Upper lobe of left lung (tissue), 4 donors: Measurements from ENCODE around the gene IL1RAPL1.

Source experiments
- CTCF ChIP-seq, 6 experiments: fragments of 450-650 bp in 4 of 6; fragments of 200-600 bp in 2 of 6; sonication (generic) in 2 of 6; IDR thresholded peaks; one replicate each; pipeline ENCODE4 v1.5.1; 2016 to 2019; ENCODE audit warnings: antibody characterized with exemption in 6 of 6
- POLR2A ChIP-seq, 4 donors: fragments of 450-650 bp; IDR thresholded peaks; one replicate each; pipeline ENCODE4 v1.5.1; 2016 to 2017; ENCODE audit warnings: antibody characterized with exemption in 4 of 4, mild to moderate bottlenecking in 2 of 4
- POLR2AphosphoS5 ChIP-seq, 2 donors: sonication (generic); formaldehyde crosslinking; IDR thresholded peaks; one replicate each; pipeline ENCODE4 v1.5.1; 2017; ENCODE audit warnings: antibody characterized with exemption in 2 of 2

- TF ChIP-seq CTCF (IDR thresholded peaks at IDR 0.05) (no peak), POLR2A (IDR thresholded peaks at IDR 0.05) (no peak), POLR2AphosphoS5 (IDR thresholded peaks at IDR 0.05) (no peak)
Measured at GRCh38 chrX:29627833-29628232, 1040.6 kb downstream of the IL1RAPL1 start.
